Nephron progenitor cell (in vitro differentiated cells): ENCODE measurements around the gene FAM193A.

ENCODE experiments used
- DNase-seq: peaks from one replicate; pipeline ENCODE4 v3.0.0; 2021
- H3K27ac Mint-ChIP-seq: 2 replicates; pipeline ENCODE4 v1.8.0; 2021; ENCODE audit warnings: mild to moderate bottlenecking, moderate library complexity, mixed read lengths
- H3K27me3 Mint-ChIP-seq: 2 replicates; pipeline ENCODE4 v1.8.0; 2021; ENCODE audit warnings: mild to moderate bottlenecking, low read depth, mixed read lengths; ENCODE audit not compliant: poor library complexity
- H3K36me3 Mint-ChIP-seq: 2 replicates; pipeline ENCODE4 v1.8.0; 2021; ENCODE audit warnings: low read depth, mixed read lengths
- H3K4me1 Mint-ChIP-seq: 2 replicates; pipeline ENCODE4 v1.8.0; 2021; ENCODE audit warnings: mixed read lengths
- H3K4me3 Mint-ChIP-seq: 2 replicates; pipeline ENCODE4 v1.8.0; 2021; ENCODE audit warnings: mild to moderate bottlenecking, moderate library complexity, mixed read lengths
- H3K9me3 Mint-ChIP-seq: 2 replicates; pipeline ENCODE4 v1.8.0; 2021; ENCODE audit warnings: mild to moderate bottlenecking, moderate library complexity, mixed read lengths
- TF ChIP-seq, protein P1 (sequence below): fragments of 200-600 bp; sonication (generic); IDR thresholded peaks from 2 replicates; pipeline ENCODE4 v1.5.0; 2021; ENCODE audit warnings: antibody characterized with exemption

The FAM193A gene

DNA sequence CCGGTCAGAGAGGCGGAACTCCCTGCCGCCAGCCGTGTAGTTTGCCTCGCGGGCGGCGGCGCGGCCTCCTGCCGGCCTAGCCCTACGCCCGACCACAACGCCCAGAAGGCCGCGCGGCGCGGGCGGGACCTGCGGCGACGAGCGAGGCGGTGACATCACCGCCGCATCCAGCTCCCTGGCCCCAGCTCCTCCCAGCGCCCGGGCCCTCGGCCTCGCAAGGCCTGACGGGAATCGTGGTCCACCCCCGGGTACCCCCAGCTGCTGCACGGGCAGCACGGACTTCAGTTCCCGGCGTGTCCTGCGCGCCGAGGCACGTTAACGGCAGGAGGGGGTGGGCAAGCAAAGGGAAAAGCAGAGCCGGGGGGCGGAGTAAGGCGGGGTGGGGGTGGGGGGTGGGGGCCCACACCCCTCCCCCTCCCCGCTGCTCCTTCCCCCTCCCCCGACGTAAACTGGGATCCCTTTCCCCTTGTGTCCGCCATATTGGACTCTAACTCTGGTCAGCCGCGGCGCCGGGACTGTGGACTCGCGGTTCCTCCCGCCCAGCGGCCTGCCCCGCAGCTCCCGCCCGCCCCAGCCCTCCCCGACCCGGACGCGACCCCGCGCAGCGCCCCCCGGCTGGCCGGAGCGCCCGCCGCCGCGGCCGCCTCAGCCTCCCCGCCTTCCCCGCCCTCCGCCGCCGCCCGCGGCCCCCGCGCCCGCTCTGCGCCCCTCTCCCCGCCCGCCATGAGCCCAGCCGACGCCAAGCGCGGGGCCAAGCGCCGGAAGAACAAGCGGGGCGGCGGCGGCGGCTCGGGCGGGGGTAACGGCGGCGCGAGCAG, at the start of gene FAM193A:
TSS of gene FAM193A (plus strand) at position 455 of the 818 bp plus-strand sequence. CDS start at position 724, 269 bp downstream.
- DNase-seq, result peak; percentile 97
- peak within 1 kb of the TSS; percentile 100 for H3K27ac Mint-ChIP-seq
- no peaks in the 10 kb centered on the region for H3K9me3 Mint-ChIP-seq
- H3K27me3 Mint-ChIP-seq, result no peaks in the 10 kb centered on the region
- peaks cover 20% of the 10 kb centered on the region for H3K4me1 Mint-ChIP-seq
- peaks cover 16% of the 10 kb centered on the region for H3K36me3 Mint-ChIP-seq
- peak within 1 kb of the TSS; percentile 94 for H3K4me3 Mint-ChIP-seq
- TF ChIP-seq, protein P1, sequence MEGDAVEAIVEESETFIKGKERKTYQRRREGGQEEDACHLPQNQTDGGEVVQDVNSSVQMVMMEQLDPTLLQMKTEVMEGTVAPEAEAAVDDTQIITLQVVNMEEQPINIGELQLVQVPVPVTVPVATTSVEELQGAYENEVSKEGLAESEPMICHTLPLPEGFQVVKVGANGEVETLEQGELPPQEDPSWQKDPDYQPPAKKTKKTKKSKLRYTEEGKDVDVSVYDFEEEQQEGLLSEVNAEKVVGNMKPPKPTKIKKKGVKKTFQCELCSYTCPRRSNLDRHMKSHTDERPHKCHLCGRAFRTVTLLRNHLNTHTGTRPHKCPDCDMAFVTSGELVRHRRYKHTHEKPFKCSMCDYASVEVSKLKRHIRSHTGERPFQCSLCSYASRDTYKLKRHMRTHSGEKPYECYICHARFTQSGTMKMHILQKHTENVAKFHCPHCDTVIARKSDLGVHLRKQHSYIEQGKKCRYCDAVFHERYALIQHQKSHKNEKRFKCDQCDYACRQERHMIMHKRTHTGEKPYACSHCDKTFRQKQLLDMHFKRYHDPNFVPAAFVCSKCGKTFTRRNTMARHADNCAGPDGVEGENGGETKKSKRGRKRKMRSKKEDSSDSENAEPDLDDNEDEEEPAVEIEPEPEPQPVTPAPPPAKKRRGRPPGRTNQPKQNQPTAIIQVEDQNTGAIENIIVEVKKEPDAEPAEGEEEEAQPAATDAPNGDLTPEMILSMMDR, result no peak

DNA sequence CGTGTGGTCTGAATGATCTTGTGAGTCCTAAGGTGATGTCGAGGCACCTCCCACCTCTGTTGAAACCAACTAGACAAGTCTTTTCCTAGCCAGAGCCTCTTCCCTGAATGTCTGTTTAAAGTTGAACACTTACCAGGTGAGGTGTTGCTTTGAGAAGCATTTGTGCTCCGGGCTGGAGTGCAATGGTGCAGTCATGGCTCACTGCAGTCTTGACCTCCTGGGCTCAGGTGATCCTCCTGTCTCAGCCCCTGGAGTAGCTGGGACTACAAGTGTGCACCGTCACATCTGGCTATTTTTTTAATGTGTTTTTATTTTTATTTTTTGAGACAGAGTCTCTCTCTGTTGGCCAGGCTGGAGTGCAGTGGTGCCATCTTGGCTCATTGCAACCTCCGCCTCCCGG, 49.5 kb upstream of the FAM193A start:
- Mint-ChIP-seq H3K27ac (peak overlapping the region; percentile 75), H3K4me3 (no peak overlapping the region), H3K27me3 (no peaks in the 10 kb centered on the region), H3K9me3 (no peaks in the 10 kb centered on the region), H3K36me3 (peaks cover 22% of the 10 kb centered on the region), H3K4me1 (peaks cover 35% of the 10 kb centered on the region)
- DNase-seq, result no peak
- TF ChIP-seq, protein P1, result no peak

GRCh38 chr4:2487632-2488031, 48.8 kb upstream of the FAM193A start:
- Mint-ChIP-seq H3K36me3 (peaks cover 27% of the 10 kb centered on the region), H3K9me3 (no peaks in the 10 kb centered on the region), H3K4me3 (no peak overlapping the region), H3K4me1 (peaks cover 31% of the 10 kb centered on the region), H3K27me3 (no peaks in the 10 kb centered on the region), H3K27ac (no peak overlapping the region)
- TF ChIP-seq, protein P1, result no peak
- DNase-seq, result no peak

GRCh38 chr4:2489081-2489805, 47.2 kb upstream of the FAM193A start:
- peak overlapping the region; percentile 77 for H3K27ac Mint-ChIP-seq

DNA sequence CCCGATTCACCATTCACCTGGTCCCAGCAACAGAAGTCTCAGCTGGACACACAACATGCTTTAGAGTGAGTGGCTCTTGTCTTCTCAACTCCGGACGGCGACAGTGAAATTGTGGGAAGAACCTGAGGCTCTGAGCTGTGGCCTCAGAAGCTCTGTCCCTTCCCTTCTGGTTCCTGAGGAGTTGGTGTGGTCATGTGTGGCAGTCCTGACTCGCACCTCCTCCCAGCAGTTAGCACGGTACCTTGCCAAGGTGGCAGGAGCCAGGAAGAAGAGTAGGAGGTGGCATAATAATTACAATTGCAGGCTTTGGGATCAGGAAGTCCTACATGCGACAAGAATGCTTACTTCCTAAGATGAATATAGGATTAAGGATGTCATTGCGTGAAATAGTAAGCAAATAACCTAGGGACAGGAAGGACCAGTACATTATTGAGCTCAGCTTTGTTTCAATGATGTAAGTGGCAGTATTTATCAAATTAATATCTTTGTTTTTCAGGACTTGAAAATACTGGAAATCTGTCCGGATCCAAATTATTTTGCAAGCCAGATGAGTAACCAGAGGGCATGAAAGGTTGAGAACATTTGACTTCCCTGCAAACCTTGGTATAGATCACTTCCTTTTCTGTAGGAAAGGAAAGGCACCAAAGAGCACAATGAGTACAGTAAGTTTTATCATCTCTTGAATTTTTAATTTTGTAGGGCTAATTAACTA, 46.5 kb upstream of the FAM193A start:
- H3K36me3 Mint-ChIP-seq, result peaks cover 48% of the 10 kb centered on the region
- TF ChIP-seq, protein P1, result no peak
- no peaks in the 10 kb centered on the region for H3K9me3 Mint-ChIP-seq
- H3K4me1 Mint-ChIP-seq, result peaks cover 19% of the 10 kb centered on the region
- H3K27me3 Mint-ChIP-seq, result no peaks in the 10 kb centered on the region
- no peak for DNase-seq
- no peak overlapping the region for H3K4me3 Mint-ChIP-seq
- H3K27ac Mint-ChIP-seq, result peak overlapping the region; percentile 77

More at GRCh38 chr4:2489081-2489805, 47.2 kb upstream of the FAM193A start:
- Mint-ChIP-seq H3K36me3 (peaks cover 43% of the 10 kb centered on the region), H3K4me3 (no peak overlapping the region), H3K9me3 (no peaks in the 10 kb centered on the region), H3K27me3 (no peaks in the 10 kb centered on the region), H3K4me1 (peaks cover 27% of the 10 kb centered on the region)
- DNase-seq, result no peak
- TF ChIP-seq, protein P1, result no peak
